HEK293T (cell line): Measurements from ENCODE around the gene NOX3.

Source experiments
- CTCF ChIA-PET: fragments of 350-600 bp; formaldehyde crosslinking; extraction: SDS; loops from one replicate; lab custom pipeline; 2021; ENCODE audit warnings: antibody characterized with exemption, inconsistent platforms; lab: Yijun Ruan, JAX
- POLR2A ChIA-PET: fragments of 350-600 bp; formaldehyde crosslinking; extraction: SDS; loops from one replicate; lab custom pipeline; 2020; ENCODE audit warnings: antibody characterized with exemption, inconsistent platforms; lab: Yijun Ruan, JAX
- DNase-seq: peaks from one replicate; pipeline ENCODE4 v3.0.0; 2012; ENCODE audit warnings: mixed read lengths; ENCODE audit errors: extremely low spot score
- ARNT ChIP-seq: fragments of 450-650 bp; IDR thresholded peaks from 2 replicates; pipeline ENCODE4 v1.6.1; 2017; ENCODE audit warnings: mild to moderate bottlenecking
- BHLHE40 ChIP-seq: fragments of 450-650 bp; IDR thresholded peaks from 2 replicates; pipeline ENCODE4 v1.6.1; 2016; ENCODE audit warnings: mild to moderate bottlenecking, moderate library complexity, borderline replicate concordance
- CTBP1 ChIP-seq: fragments of 450-650 bp; IDR thresholded peaks from 2 replicates; pipeline ENCODE4 v1.6.1; 2016; ENCODE audit warnings: borderline replicate concordance
- ELF4 ChIP-seq: fragments of 450-650 bp; IDR thresholded peaks from 2 replicates; pipeline ENCODE4 v1.6.1; 2017; ENCODE audit warnings: antibody characterized with exemption
- FOXA1 ChIP-seq: fragments of 450-650 bp; IDR thresholded peaks from 2 replicates; pipeline ENCODE4 v1.6.1; 2016; ENCODE audit warnings: mild to moderate bottlenecking
- FOXK2 ChIP-seq: fragments of 450-650 bp; IDR thresholded peaks from 2 replicates; pipeline ENCODE4 v1.6.1; 2016; ENCODE audit warnings: mild to moderate bottlenecking
- FOXM1 ChIP-seq: fragments of 450-650 bp; IDR thresholded peaks from 2 replicates; pipeline ENCODE4 v1.6.1; 2017; ENCODE audit warnings: mild to moderate bottlenecking, borderline replicate concordance
- HDGF ChIP-seq: fragments of 450-650 bp; IDR thresholded peaks from 2 replicates; pipeline ENCODE4 v1.6.1; 2017; ENCODE audit warnings: antibody characterized with exemption, borderline replicate concordance
- L3MBTL2 ChIP-seq: fragments of 450-650 bp; conservative IDR thresholded peaks from 2 replicates; pipeline ENCODE4 v1.6.1; 2016; ENCODE audit warnings: mild to moderate bottlenecking
- LEF1 ChIP-seq: fragments of 450-650 bp; IDR thresholded peaks from 2 replicates; pipeline ENCODE4 v1.6.1; 2017; ENCODE audit warnings: mild to moderate bottlenecking, borderline replicate concordance
- NFRKB ChIP-seq: fragments of 450-650 bp; IDR thresholded peaks from 2 replicates; pipeline ENCODE4 v1.6.1; 2016; ENCODE audit warnings: mild to moderate bottlenecking, moderate library complexity
- PKNOX1 ChIP-seq: fragments of 450-650 bp; IDR thresholded peaks from 2 replicates; pipeline ENCODE4 v1.6.1; 2016
- SP1 ChIP-seq: fragments of 450-650 bp; IDR thresholded peaks from 2 replicates; pipeline ENCODE4 v1.6.1; 2017
- SUZ12 ChIP-seq: fragments of 450-650 bp; IDR thresholded peaks from 2 replicates; pipeline ENCODE4 v1.6.1; 2016; ENCODE audit warnings: mild to moderate bottlenecking
- TARDBP ChIP-seq: fragments of 450-650 bp; IDR thresholded peaks from 2 replicates; pipeline ENCODE4 v1.6.1; 2016
- ZNF384 ChIP-seq: fragments of 450-650 bp; IDR thresholded peaks from 2 replicates; pipeline ENCODE4 v1.6.1; 2016

Gene NOX3

GRCh38 chr6:155443168-155443567, 12.5 kb downstream of the NOX3 start:
- CTCF ChIA-PET: no interaction called here
- POLR2A ChIA-PET: no interaction called here

GRCh38 chr6:155442562-155442961, 13.1 kb downstream of the NOX3 start:
- TF ChIP-seq FOXA1 (no peak), SUZ12 (no peak), PKNOX1 (no peak), LEF1 (no peak), ELF4 (no peak), HDGF (no peak), BHLHE40 (no peak), TARDBP (no peak)
- ChIA-PET CTCF (no interaction called here), POLR2A (no interaction called here)
- DNase-seq: no peak

More at GRCh38 chr6:155443168-155443567, 12.5 kb downstream of the NOX3 start:
- no peak for DNase-seq
- TF ChIP-seq SP1 (no peak), HDGF (no peak), ARNT (no peak), ELF4 (no peak), L3MBTL2 (no peak)

GRCh38 chr6:155441112-155441465, 14.6 kb downstream of the NOX3 start:
- POLR2A ChIA-PET: no interaction called here
- TF ChIP-seq TARDBP (no peak), FOXA1 (no peak), PKNOX1 (no peak)
- CTCF ChIA-PET: interaction anchor here (1.2 kb wide), 1 partner anchor 16 kb away, joined by 3 read pairs; no protein-coding TSS in a partner anchor
- no peak for DNase-seq

- DNase-seq: no peak
- TF ChIP-seq ARNT (no peak), LEF1 (no peak), ZNF384 (no peak), BHLHE40 (no peak), HDGF (no peak), PKNOX1 (no peak), FOXK2 (no peak), FOXA1 (no peak), FOXM1 (no peak), SP1 (no peak), TARDBP (no peak), CTBP1 (no peak), ELF4 (no peak), L3MBTL2 (no peak)
- CTCF ChIA-PET: interaction anchor here (1.2 kb wide), 1 partner anchor 15 kb away, joined by 3 read pairs; no protein-coding TSS in a partner anchor
- POLR2A ChIA-PET: no interaction called here
These were observed 15.1 kb downstream of the NOX3 start for GRCh38 chr6:155440398-155441111.

GRCh38 chr6:155439376-155439775, 16.3 kb downstream of the NOX3 start:
- ChIA-PET CTCF (no interaction called here), POLR2A (no interaction called here)
- DNase-seq: no peak
- no peak for TF ChIP-seq CTBP1
- TF ChIP-seq SP1: no peak
- no peak for TF ChIP-seq NFRKB
- TF ChIP-seq FOXK2: no peak
- TF ChIP-seq ARNT: no peak
- no peak for TF ChIP-seq BHLHE40
- no peak for TF ChIP-seq ELF4
- TF ChIP-seq FOXM1: no peak
- TF ChIP-seq SUZ12: no peak
- TF ChIP-seq FOXA1: no peak
- TF ChIP-seq TARDBP: no peak

GRCh38 chr6:155436981-155437749, 18.5 kb downstream of the NOX3 start:
- TF ChIP-seq BHLHE40: no peak
- TF ChIP-seq LEF1: no peak
- TF ChIP-seq ZNF384: no peak
- no peak for TF ChIP-seq FOXA1
- no peak for TF ChIP-seq ELF4
- no peak for TF ChIP-seq SP1
- no peak for TF ChIP-seq PKNOX1
- TF ChIP-seq L3MBTL2: no peak
- TF ChIP-seq SUZ12: no peak
- ChIA-PET CTCF (no interaction called here), POLR2A (no interaction called here)
- no peak for DNase-seq
